ENCODE results near the gene TANC1. TPM values are rescaled to one million over a fixed set of nuclear protein-coding genes. Genes with fewer than 3 reads are reported as not detected.

The TANC1 gene
- total RNA-seq, 1 donor from 2014 or later, result 18.5 TPM

DNA sequence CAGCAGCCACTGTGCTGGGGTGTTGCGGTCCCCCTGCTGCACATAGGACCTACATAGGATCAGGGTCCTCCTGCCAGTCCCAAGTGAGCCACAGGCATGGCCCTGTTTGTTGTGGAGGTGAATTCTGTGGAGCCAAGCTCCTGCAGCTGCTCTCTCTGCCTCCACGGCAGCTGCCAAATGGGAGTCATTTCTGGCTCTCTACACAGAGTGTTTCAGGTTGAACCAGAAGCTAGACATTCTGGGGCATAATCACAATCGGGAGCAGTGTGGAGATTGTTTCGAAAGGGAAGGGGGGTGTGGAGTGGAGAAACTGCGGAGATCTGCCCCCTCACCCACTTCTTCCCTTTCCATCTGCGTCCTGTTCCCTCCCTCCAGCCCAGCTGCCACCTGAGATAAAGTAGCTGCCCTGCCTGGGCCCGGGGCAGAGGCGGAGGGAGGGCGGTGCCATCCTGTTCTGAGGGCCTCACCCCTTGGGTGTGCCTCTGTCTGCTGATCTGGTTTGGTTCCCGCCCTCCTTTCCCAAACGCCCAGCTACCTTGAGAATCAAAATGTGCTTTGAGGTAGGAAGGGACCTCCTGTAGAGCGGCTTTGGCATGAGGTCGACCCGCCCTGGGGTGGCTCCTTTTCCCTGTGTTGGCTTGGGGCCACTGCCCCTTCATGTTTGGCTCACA, 178.7 kb downstream of the TANC1 start:
- DNase-seq (ENCODE audit: low read depth), result no peak

DNA sequence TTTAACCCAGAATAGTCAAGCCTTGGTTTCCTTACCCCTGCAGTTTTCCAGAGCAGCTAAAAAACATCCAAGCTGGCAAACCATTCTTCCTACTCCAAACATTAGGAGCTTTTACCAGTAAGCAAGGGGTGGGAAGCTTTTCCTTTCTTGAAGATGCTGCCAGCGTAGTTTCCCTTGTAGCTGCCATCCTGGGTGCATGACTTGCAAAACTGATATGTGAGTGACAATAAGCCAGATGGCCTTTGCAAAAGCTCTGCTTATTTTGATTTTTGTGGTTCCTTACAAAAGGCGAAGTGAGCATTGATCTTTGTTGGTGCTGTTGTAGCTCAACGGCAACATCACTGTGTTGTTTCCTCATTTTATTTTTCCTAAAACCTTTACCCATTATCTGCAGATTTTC, 179.2 kb downstream of the TANC1 start:
- no peak for TF ChIP-seq CTCF (IDR thresholded peaks at IDR 0.05; ENCODE audit: insufficient read depth, low read length, poor library complexity, severe bottlenecking)
- Histone ChIP-seq H3K4me3 (ENCODE audit: low read depth, low read length) (no peak overlapping the region), H3K36me3 (ENCODE audit: control insufficient read depth, insufficient read depth, low read length) (no peaks in the 10 kb centered on the region), H3K27me3 (ENCODE audit: control insufficient read depth, insufficient read depth, low read length) (no peaks in the 10 kb centered on the region)
- DNase-seq (ENCODE audit: low read depth), result no peak

More for the DNA sequence above, 178.7 kb downstream of the TANC1 start:
- H3K4me3 ChIP-seq (ENCODE audit: low read depth, low read length), result no peak overlapping the region
- TF ChIP-seq CTCF (IDR thresholded peaks at IDR 0.05; ENCODE audit: insufficient read depth, low read length, poor library complexity, severe bottlenecking), result no peak
- H3K36me3 ChIP-seq (ENCODE audit: control insufficient read depth, insufficient read depth, low read length), result no peaks in the 10 kb centered on the region
- H3K27me3 ChIP-seq (ENCODE audit: control insufficient read depth, insufficient read depth, low read length), result no peaks in the 10 kb centered on the region

GRCh38 chr2:159148901-159149300, 180.5 kb downstream of the TANC1 start:
- Histone ChIP-seq H3K27me3 (ENCODE audit: control insufficient read depth, insufficient read depth, low read length) (no peaks in the 10 kb centered on the region), H3K36me3 (ENCODE audit: control insufficient read depth, insufficient read depth, low read length) (no peaks in the 10 kb centered on the region), H3K4me3 (ENCODE audit: low read depth, low read length) (no peak overlapping the region)
- no peak for TF ChIP-seq CTCF (IDR thresholded peaks at IDR 0.05; ENCODE audit: insufficient read depth, low read length, poor library complexity, severe bottlenecking)
- no peak for DNase-seq (ENCODE audit: low read depth)

GRCh38 chr2:159149747-159150146, 181.3 kb downstream of the TANC1 start:
- no peaks in the 10 kb centered on the region for H3K27me3 ChIP-seq (ENCODE audit: control insufficient read depth, insufficient read depth, low read length)
- TF ChIP-seq CTCF (IDR thresholded peaks at IDR 0.05; ENCODE audit: insufficient read depth, low read length, poor library complexity, severe bottlenecking), result no peak
- no peaks in the 10 kb centered on the region for H3K36me3 ChIP-seq (ENCODE audit: control insufficient read depth, insufficient read depth, low read length)
- no peak for DNase-seq (ENCODE audit: low read depth)
- no peak overlapping the region for H3K4me3 ChIP-seq (ENCODE audit: low read depth, low read length)

DNA sequence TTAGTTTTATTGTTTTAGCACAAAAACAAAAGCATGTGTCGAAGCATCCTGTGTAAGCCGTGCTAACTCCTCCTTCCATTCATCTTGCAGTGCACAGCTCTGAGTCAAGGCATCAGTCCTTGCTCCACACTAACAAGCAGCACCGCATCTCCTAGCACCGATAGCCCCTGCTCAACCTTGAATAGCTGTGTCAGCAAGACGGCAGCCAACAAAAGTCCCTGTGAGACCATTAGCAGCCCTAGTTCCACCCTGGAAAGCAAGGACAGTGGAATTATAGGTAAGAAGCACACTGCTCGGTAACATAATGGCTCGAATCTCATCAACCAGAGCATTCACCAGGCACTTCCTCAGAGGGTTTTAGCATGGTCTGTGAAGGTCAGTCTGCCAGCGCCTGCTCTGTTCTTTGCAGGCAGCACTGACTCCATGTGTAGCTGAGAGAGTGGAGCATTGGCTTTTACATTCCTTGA, 181.9 kb downstream of the TANC1 start:
- Histone ChIP-seq H3K27me3 (ENCODE audit: control insufficient read depth, insufficient read depth, low read length) (no peaks in the 10 kb centered on the region), H3K4me3 (ENCODE audit: low read depth, low read length) (no peak overlapping the region), H3K36me3 (ENCODE audit: control insufficient read depth, insufficient read depth, low read length) (no peaks in the 10 kb centered on the region)
- no peak for TF ChIP-seq CTCF (IDR thresholded peaks at IDR 0.05; ENCODE audit: insufficient read depth, low read length, poor library complexity, severe bottlenecking)
- DNase-seq (ENCODE audit: low read depth), result no peak
